ENCODE data around the gene EXOC3L2.
A peak's percentile ranks its signal among the peaks of the same experiment; 100 is the strongest.

The EXOC3L2 gene

DNA sequence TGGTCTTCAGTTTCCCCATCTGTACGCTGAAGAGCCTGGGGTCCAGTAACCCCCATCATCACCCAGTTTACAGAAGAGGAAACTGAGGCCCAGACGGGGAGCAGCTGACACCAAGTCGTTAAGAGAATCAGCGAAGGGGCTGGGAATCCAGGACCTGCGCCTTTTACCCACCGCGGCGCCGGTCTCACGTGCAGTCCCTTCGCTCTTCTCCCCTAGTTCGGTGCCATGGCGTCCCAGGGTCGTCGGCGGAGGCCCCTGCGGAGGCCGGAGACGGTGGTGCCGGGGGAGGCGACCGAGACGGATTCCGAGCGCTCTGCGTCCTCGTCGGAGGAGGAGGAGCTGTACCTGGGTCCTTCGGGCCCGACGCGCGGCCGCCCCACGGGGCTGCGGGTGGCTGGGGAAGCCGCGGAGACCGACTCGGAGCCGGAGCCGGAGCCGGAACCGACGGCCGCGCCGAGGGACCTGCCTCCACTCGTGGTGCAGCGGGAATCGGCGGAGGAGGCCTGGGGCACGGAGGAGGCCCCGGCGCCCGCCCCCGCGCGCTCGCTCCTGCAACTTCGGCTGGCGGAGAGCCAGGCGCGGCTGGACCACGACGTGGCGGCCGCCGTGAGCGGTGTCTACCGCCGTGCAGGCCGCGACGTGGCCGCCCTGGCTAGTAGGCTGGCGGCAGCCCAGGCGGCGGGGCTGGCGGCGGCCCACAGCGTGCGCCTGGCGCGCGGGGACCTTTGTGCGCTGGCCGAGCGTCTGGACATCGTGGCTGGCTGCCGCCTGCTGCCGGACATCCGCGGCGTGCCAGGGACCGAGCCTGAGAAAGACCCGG is 65.9 kb downstream of the EXOC3L2 start:
- DNase-seq, result no peak

DNA sequence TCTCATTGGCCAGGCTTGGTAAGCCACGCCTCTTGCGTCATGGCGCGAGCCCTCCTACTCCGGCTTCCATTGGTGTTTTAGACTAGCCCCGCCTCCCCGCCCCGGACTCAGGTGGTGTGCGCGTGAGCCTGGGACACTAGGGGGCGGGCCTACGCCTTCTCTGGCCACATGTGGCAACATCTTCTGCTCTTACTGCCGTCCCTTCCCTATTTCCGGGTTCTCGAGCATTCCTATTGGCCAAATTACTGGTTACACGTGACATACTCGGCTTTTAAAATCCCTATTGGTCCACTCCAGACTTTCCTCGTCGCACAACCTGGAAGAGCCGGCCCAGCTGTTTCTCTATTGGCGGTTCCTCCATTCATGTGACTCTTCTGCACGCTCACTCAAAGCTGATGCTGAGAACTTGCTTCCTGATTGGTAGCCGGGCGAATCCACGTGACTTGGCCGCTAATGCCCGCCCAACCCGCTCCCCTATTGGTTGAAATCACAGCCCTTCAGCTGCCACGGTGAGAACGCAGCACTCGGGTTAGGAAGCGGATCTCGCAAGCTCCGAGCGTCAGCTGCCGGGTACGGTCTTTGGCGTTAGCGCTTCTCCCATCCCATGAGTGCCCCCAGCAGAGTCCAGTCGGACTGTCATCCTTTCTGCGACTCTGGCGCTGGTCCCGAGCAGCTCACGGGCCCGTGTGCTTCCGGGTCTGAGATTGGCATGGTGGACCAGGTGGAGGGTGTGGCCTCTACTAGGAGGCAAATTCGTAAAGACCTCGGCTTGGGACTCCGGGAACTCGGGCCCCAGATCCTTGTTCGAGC is 66.7 kb downstream of the EXOC3L2 start, which contains the start of gene BLOC1S3:
BLOC1S3 (plus strand) TSS at position 523 of the 810 bp plus-strand sequence. CDS start 513 bp downstream, outside the sequence.
- DNase-seq, result peak; percentile 100

- peak; percentile 72 for DNase-seq
Measured at GRCh38 chr19:45177817-45178261, 67.4 kb downstream of the EXOC3L2 start, which contains the start of gene TRAPPC6A. Gene TRAPPC6A, minus strand, starts transcription at chr19:45178237. Its CDS starts 19 bp downstream, at chr19:45178218.

DNA sequence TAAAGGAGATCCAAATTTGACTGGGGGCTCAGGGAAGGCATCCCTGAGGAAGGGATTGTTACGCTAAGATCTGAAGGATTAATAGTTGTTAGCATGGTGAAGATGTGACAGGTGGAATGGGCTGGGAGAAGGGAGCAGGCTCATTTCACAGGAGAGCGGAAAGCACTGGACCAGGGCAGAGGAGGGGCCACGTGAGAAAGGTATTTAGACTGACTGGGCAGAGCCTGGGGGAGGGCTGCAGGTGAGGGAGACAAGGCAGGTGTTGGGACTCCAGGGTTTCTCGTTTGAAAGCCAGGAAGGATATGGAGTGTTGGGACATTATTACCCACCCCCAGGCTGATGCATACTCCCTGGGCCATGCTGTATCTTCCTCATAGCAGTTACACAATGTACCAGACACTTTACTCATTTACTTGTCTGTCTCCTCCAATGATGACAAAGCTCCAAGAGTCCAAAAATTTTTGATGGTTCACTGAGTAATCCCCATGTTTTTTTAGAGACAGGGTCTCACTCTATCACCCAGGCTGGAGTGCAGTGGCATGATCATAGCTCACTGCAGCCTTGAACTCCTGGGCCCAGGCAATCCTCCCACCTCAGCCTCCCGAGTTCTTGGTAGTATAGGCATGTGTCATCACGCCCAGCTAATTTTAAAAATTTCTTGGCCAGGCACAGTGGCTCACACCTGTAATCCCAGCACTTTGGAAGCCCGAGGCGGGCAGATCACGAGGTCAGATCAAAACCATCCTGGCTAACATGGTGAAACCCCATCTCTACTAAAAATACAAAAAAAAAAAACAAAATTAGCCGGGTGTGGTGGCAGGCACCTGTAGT is 69.5 kb downstream of the EXOC3L2 start:
- DNase-seq, result no peak

DNA sequence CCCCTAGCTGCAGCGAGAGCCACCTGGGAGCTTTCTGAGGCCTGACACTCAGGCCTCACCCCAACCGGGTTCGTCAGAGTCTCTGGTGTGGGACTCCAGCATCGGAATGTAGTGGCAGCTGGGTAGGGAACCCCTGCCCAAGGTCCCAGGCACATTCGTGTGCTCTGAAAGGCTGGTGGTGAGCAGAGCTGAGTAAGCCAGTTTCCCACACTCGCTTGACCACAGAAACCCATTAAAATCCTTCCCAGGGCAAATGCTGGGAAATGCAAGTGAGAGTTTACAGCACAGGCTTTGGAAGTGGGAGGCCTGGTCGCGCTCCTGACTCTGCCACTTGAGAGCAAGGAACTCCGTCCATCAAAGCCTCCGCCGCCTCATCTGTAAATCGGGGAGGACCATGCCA is 71.4 kb downstream of the EXOC3L2 start:
- no peak for DNase-seq

GRCh38 chr19:45172611-45173208 is 72.5 kb downstream of the EXOC3L2 start:
- DNase-seq, result no peak

DNA sequence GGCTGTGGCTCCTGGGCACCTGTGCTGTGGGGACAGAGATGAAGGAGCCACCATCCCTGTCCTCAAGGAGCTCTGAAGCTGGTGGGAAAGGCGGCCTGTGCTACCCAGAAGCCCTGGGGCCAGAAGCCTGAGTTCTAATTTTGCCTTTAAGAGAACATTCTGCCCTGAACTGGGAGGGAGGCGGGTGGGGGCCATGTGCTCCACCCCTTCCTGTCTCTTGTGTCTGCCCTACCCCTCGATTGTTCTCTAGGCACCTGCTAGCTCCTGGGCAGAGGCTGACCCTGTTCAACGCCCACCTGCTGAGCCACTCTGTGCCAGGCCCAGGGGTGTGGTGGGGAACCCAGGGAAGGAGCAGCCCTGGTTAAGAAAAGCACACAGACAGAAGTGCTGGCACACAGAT is 73.0 kb downstream of the EXOC3L2 start:
- DNase-seq, result no peak

DNA sequence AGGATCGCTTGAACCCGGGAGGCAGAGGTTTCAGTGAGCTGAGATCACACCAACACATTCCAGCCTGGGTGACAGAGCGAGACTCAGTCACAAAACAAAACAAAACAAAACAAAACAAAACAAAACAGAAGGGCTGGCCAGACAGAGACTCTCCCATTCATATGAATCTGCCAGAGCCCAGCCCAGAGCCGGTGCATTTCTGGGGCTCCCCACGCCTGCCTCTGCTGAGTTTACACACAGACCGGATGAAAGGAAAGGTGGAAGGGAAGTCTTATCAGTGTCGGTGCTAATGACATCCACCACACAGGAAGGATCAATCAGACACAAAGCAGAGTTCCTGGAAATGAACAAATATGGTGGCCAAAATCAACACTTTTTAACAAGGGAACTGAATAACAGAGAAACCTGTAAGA is 74.0 kb downstream of the EXOC3L2 start:
- DNase-seq, result no peak

DNA sequence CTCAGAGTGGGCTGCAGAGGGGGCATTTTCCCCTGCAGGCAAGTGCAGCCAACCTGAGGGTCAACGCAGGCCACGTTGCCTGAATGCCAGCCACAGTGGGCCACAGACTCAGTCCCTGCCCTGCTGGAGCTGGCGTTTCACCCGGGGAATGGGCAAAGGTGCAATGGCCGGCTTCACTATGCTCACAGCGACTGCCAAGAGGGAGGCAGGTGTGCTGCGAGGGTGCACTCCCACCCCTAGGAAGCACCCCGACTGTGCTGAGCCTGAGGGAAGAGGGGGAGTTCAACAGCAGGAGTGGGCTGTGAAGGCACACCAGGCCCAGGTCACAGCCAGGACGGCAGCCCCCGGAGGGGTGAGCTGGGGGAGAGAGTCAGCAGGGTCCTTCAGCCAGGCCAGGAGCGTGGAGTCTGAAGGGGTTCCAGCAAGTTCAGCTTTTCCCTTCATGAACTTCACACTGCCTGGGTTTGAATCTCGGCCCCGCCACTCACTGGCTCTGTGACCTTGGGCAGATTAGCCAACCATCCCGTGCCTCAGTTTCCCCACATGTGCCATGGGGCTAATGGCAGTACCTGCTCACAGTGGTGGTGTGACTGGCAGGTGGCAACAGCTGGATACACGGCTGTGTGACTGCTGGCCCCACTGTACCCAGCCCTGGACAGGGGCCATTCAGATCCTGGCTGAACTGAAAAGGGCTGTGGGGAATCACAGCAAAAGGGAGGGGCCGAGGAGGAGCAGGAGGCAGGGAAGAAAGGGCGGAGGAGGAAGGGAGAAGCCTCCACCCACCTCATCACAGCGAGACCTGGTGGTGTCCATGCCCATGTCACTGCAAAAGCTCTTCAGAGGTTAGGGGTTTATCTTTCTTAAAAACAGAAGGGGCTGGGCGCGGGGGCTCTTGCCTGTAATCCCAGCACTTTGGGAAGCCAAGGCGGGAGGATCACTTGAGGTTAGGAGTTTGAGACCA is 74.8 kb downstream of the EXOC3L2 start:
- no peak for DNase-seq

DNA sequence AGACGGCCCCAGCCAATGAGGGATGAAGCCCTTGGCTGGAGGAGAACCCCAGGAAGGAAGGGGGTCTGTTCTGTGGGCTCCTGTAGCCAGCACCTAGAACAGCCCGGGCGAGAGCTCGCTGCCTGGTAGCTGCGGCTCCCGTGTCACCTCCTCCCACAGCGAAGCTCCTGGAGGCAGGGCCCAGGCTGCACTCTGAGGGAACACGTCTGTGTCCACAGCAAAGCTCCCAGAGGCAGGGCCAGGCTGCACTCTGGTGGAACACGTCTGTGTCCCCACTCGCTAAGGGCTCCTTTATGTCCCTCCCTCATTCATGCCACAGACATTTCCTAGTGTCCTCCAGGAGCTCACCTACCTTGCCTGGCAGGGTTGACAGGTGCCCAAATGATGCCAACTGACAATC is 75.6 kb downstream of the EXOC3L2 start:
- DNase-seq, result no peak

- peak; percentile 47 for DNase-seq
Measured at GRCh38 chr19:45168767-45169351, 76.3 kb downstream of the EXOC3L2 start.

DNA sequence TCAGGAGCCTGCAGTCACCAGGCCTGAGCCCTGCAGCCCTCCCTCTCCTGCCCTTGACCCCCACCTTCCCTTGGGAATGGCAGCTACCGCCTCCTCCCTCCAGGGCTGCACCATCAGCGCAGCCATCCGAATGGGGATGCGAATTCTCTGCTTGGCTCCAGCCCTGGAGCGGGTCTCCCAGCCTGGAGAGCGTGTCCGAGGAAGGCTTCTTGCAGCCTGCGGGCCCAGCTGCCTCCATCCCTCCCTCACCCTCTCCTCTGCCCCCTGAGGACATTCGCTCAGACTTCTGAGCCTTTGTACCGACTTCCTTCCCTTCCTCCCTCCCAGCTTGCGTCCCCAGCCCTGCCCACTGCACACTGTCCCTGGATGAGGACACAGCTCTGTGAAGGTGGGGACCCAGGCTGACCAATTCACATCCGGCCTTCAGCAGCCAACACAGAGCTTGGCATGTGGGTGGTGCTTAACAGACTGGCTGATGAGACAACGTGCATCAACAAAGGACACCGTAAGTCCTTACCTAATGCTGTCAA is 78.4 kb downstream of the EXOC3L2 start:
- DNase-seq, result peak; percentile 42

DNA sequence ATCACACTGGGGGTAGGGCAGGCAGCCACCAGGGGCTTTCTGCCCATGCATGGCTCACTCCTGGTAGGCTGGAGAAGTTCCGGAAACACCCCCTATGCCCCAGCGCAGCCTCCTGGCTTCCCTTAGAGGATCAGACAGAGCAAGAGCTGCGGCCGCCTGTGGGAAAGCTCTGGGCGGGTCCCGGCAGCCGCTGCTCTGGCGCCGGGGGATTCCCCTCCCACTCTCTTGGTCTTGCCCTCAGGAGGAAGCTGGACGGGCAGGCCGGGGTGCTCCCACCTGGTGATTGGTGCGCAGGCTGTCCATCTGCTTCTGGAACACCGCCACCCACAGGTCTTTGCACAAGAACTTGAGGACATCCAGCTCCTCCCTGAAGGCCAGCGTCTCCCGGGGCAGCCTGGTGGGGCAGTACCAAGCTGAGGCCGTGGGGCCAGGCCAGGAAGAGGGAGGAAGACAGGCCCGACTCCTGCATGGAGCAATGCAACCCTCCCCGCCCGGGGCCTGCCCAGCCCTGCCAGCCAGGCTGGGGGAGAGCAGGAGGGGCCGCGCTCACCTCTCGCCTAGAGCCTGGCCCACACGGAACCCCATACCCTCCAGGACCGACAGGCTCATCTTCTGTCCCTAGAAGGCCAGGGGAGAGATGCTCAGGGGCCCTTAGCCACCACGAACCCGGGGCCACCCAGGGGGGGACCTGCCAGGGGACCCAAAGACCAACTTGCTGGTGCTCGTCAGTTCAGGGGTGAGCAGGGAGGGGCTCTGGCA is 80.5 kb downstream of the EXOC3L2 start:
- no peak for DNase-seq

DNA sequence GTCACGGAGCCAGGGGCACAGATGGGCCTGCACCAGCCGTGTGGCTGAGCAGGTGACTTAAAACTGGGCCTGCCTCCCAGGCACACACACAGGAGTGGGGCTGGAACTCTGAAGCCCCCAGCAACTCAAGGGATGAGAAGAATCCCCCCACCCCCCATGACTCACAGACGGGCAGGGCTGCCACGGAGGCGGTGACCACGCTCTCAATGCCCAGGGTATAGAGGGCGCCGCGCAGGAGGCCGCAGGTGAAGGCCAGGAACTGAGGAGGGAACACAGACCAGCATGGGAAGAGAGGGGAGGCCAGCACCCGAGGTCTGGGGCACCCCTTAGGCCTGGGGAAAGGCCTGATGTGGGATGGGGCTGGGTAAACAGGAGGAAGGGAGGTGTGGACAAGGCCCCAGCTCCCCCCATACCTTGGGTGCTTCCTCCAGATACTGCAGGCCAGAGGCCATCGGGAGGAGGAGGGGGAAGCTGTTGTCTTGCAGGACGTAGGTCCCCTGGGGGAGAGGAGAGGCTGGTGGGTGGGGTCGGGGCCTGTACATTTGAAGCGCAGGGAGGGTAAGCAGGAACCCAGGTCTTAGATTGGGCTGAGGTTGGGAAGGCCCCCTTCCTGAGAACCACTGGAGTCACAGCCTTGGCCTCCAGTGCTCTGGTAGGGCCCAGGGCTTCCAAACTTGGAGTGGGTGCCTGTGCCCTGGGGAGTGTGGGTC is 81.3 kb downstream of the EXOC3L2 start:
- DNase-seq, result peak; percentile 71

DNA sequence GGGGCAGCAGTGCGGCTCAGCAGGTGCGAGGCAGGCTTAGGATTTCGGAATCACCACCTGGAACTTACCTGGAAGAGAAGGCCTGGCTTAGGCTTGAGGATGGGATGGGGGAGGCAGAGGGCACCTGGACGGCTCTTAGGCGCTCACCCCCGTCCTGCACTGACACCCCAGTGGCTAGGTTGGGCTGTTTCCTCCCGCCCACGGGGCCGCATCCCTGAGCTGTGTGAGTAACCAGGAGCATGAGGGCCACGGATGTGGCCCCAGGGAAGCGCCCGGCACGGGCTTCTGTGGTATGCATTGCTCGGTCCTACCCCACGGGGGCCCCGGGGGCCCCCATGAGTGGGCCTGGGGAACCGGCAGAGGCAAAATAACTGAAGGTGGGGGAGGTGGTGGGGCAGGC is 82.1 kb downstream of the EXOC3L2 start:
- DNase-seq, result no peak

GRCh38 chr19:45162608-45163143 is 82.5 kb downstream of the EXOC3L2 start:
- peak; percentile 48 for DNase-seq
